Measurements from ENCODE around the gene LMO3.

LMO3 gene

GRCh38 chr12:16603260-16603915, 2.6 kb downstream of the LMO3 start:
- no peak for TF ChIP-seq CTCF (IDR thresholded peaks at IDR 0.05; ENCODE audit: low read length, missing control alignments)
- peak overlapping the region; percentile 79 for H3K4me3 ChIP-seq (replicated peaks; ENCODE audit: low read depth, low read length)
- no peak for DNase-seq (ENCODE audit: low read depth)

- no peak for DNase-seq (ENCODE audit: low read depth)
- H3K4me3 ChIP-seq (replicated peaks; ENCODE audit: low read depth, low read length) = no peak overlapping the region
- no peak for TF ChIP-seq CTCF (IDR thresholded peaks at IDR 0.05; ENCODE audit: low read length, missing control alignments)
Observed at GRCh38 chr12:16602412-16602811, 3.5 kb downstream of the LMO3 start.

- DNase-seq (ENCODE audit: low read depth) = no peak
- TF ChIP-seq CTCF (IDR thresholded peaks at IDR 0.05; ENCODE audit: low read length, missing control alignments) = no peak
- no peak overlapping the region for H3K4me3 ChIP-seq (replicated peaks; ENCODE audit: low read depth, low read length)
Observed at GRCh38 chr12:16600525-16600924, 5.4 kb downstream of the LMO3 start.

GRCh38 chr12:16599081-16599480, 6.9 kb downstream of the LMO3 start:
- DNase-seq (ENCODE audit: low read depth) = no peak
- H3K4me3 ChIP-seq (replicated peaks; ENCODE audit: low read depth, low read length) = no peak overlapping the region
- TF ChIP-seq CTCF (IDR thresholded peaks at IDR 0.05; ENCODE audit: low read length, missing control alignments) = no peak

GRCh38 chr12:16594797-16595196, 11.2 kb downstream of the LMO3 start:
- no peak overlapping the region for H3K4me3 ChIP-seq (replicated peaks; ENCODE audit: low read depth, low read length)
- DNase-seq (ENCODE audit: low read depth) = no peak
- TF ChIP-seq CTCF (IDR thresholded peaks at IDR 0.05; ENCODE audit: low read length, missing control alignments) = no peak

GRCh38 chr12:16593546-16593945, 12.4 kb downstream of the LMO3 start:
- no peak overlapping the region for H3K4me3 ChIP-seq (replicated peaks; ENCODE audit: low read depth, low read length)
- TF ChIP-seq CTCF (IDR thresholded peaks at IDR 0.05; ENCODE audit: low read length, missing control alignments) = no peak
- no peak for DNase-seq (ENCODE audit: low read depth)

- no peak overlapping the region for H3K4me3 ChIP-seq (replicated peaks; ENCODE audit: low read depth, low read length)
- TF ChIP-seq CTCF (IDR thresholded peaks at IDR 0.05; ENCODE audit: low read length, missing control alignments) = no peak
- DNase-seq (ENCODE audit: low read depth) = no peak
Observed at GRCh38 chr12:16590645-16591044, 15.3 kb downstream of the LMO3 start.
